Measurements from ENCODE around the gene SLC3A2. TPM values are rescaled to one million over a fixed set of nuclear protein-coding genes. Genes with fewer than 3 reads are reported as not detected.

SLC3A2 gene
- total RNA-seq, 2 experiments from 2014 or later: 231 to 234 TPM

Other genes starting within 250 kb of the SLC3A2 start
- 100 to 1,000 TPM; 181 to 182 TPM for gene GANAB, start 234.3 kb upstream of the SLC3A2 start, total RNA-seq
- gene INTS5, start 227.6 kb upstream of the SLC3A2 start, total RNA-seq: 10 to 100 TPM; 16.3 TPM
- gene C11orf98, start 215.7 kb upstream of the SLC3A2 start, total RNA-seq: 10 to 100 TPM; 14.3 to 18.5 TPM
- 10 to 100 TPM; 17.8 to 18.8 TPM for gene CSKMT, start 215.6 kb upstream of the SLC3A2 start, total RNA-seq
- 1 to 10 TPM; 1.5 to 2.3 TPM for gene UQCC3, start 209.2 kb upstream of the SLC3A2 start, total RNA-seq
- 10 to 100 TPM; 10.4 to 10.5 TPM for gene LBHD1, start 208.6 kb upstream of the SLC3A2 start, total RNA-seq
- 100 to 1,000 TPM; 196 to 222 TPM for gene UBXN1, start 201.8 kb upstream of the SLC3A2 start, total RNA-seq
- not detected for gene LRRN4CL, start 191.4 kb upstream of the SLC3A2 start, total RNA-seq
- 10 to 100 TPM; 17.1 to 20.0 TPM for gene BSCL2, start 173.5 kb upstream of the SLC3A2 start, total RNA-seq
- not detected for gene GNG3, start 173.2 kb upstream of the SLC3A2 start, total RNA-seq
- gene HNRNPUL2, start 153.4 kb upstream of the SLC3A2 start, total RNA-seq: 10 to 100 TPM; 35.2 to 37.6 TPM
- 1 to 10 TPM; 5.2 to 7.0 TPM for gene TTC9C, start 152.4 kb upstream of the SLC3A2 start, total RNA-seq
- 1 to 10 TPM; 2.3 to 3.5 TPM for gene ZBTB3, start 126.7 kb upstream of the SLC3A2 start, total RNA-seq
- gene POLR2G, start 119.3 kb upstream of the SLC3A2 start, total RNA-seq: 10 to 100 TPM; 45.3 to 47.9 TPM
- 10 to 100 TPM; 11.5 to 11.8 TPM for gene TAF6L, start 109.5 kb upstream of the SLC3A2 start, total RNA-seq
- 10 to 100 TPM; 34.7 to 37.4 TPM for gene TMEM179B, start 93.5 kb upstream of the SLC3A2 start, total RNA-seq
- 1 to 10 TPM; 6.2 to 8.7 TPM for gene TMEM223, start 88.9 kb upstream of the SLC3A2 start, total RNA-seq
- gene NXF1, start 75.5 kb upstream of the SLC3A2 start, total RNA-seq: 100 to 1,000 TPM; 343 to 358 TPM
- gene STX5, start 48.8 kb upstream of the SLC3A2 start, total RNA-seq: 100 to 1,000 TPM in 1 of 2 experiments, 10 to 100 TPM in 1; 93.1 to 104 TPM
- under 1 TPM in 1 of 2 experiments, not detected in 1; 0.59 TPM for gene TEX54, start 48.1 kb upstream of the SLC3A2 start, total RNA-seq
- 100 to 1,000 TPM; 289 to 297 TPM for gene WDR74, start 41.3 kb upstream of the SLC3A2 start, total RNA-seq
- not detected for gene CHRM1, start 40.5 kb downstream of the SLC3A2 start, total RNA-seq
- gene SLC22A6, start 104.1 kb downstream of the SLC3A2 start, total RNA-seq: not detected
- gene SLC22A8, start 134.9 kb downstream of the SLC3A2 start, total RNA-seq: not detected

All from CD4-positive, alpha-beta T cell (primary cell).